Breast epithelium (tissue), 4 donors: Measurements from ENCODE around the gene ARHGAP30. TPM values are rescaled to one million over a fixed set of nuclear protein-coding genes. Genes with fewer than 3 reads are reported as not detected.
"Not testable (repeated sequence)": the region's sequence is repeated elsewhere in the genome, so short reads cannot be mapped to it uniquely, and the experiment has no call there.

Experiments used
- DNase-seq, 2 donors: peaks; one replicate each; pipeline ENCODE4 v3.0.0-alpha.2; 2019; ENCODE audit warnings: low spot score in 2 of 2
- H3K27ac ChIP-seq, 2 donors: fragments of 200-600 bp; sonication (generic) in 1 of 2; one replicate each; pipeline ENCODE4 v1.5.1; 2016 to 2019; ENCODE audit warnings: mild to moderate bottlenecking in 1 of 2
- H3K27me3 ChIP-seq, 2 donors: fragments of 200-600 bp; sonication (generic) in 1 of 2; one replicate each; pipeline versions ENCODE4 v1.5.1 to v1.6.0; 2017 to 2019; ENCODE audit warnings: control low read depth in 1 of 2, mild to moderate bottlenecking in 1 of 2
- H3K36me3 ChIP-seq: fragments of 200-600 bp; one replicate; pipeline ENCODE4 v1.5.1; 2019
- H3K4me1 ChIP-seq, 2 donors: fragments of 200-600 bp; sonication (generic); one replicate each; pipeline ENCODE4 v1.5.1; 2016 to 2019; ENCODE audit warnings: control low read depth in 1 of 2
- H3K4me3 ChIP-seq, 3 donors: fragments of 200-600 bp; sonication (generic); 1 replicate in 2 of 3; 2 replicates in 1 of 3; pipeline ENCODE4 v1.5.1; 2016 to 2019; ENCODE audit warnings: mild to moderate bottlenecking in 3 of 3, moderate library complexity in 2 of 3
- H3K9me3 ChIP-seq, 2 donors: fragments of 200-600 bp; sonication (generic) in 1 of 2; one replicate each; pipeline ENCODE4 v1.5.1; 2016 to 2019; ENCODE audit warnings: control low read depth in 1 of 2
- POLR2A ChIP-seq: fragments of 450-650 bp; IDR thresholded peaks from one replicate; pipeline ENCODE4 v1.6.1; 2016; ENCODE audit warnings: antibody characterized with exemption, mild to moderate bottlenecking, moderate library complexity
- POLR2AphosphoS5 ChIP-seq, 3 donors: sonication (generic); formaldehyde crosslinking; IDR thresholded peaks; one replicate each; pipeline ENCODE4 v1.6.1; 2017; ENCODE audit warnings: antibody characterized with exemption in 3 of 3
- intact Hi-C: fragments of 100-400 bp; cut with DNase I; formaldehyde crosslinking; loops from one replicate; pipeline ENCODE4 v1.15.1; 2023; ENCODE audit warnings: low total_unique reads
- total RNA-seq, 3 donors: library from RNA; depleted of rRNA; stranded (reverse); fragments of >200 nt; gene quantifications; one replicate each; pipeline ENCODE4 v1.1.0, GENCODE V29; 2016
- TF ChIP-seq, protein P1 (sequence below), 3 donors: fragments of 450-650 bp; IDR thresholded peaks; one replicate each; pipeline ENCODE4 v1.5.1; 2016 to 2017; ENCODE audit warnings: antibody characterized with exemption in 3 of 3, mild to moderate bottlenecking in 3 of 3, moderate library complexity in 3 of 3

ARHGAP30 gene
- total RNA-seq, 3 donors from 2014 or later: 5.2 to 16.5 (median 7.9) TPM

DNA sequence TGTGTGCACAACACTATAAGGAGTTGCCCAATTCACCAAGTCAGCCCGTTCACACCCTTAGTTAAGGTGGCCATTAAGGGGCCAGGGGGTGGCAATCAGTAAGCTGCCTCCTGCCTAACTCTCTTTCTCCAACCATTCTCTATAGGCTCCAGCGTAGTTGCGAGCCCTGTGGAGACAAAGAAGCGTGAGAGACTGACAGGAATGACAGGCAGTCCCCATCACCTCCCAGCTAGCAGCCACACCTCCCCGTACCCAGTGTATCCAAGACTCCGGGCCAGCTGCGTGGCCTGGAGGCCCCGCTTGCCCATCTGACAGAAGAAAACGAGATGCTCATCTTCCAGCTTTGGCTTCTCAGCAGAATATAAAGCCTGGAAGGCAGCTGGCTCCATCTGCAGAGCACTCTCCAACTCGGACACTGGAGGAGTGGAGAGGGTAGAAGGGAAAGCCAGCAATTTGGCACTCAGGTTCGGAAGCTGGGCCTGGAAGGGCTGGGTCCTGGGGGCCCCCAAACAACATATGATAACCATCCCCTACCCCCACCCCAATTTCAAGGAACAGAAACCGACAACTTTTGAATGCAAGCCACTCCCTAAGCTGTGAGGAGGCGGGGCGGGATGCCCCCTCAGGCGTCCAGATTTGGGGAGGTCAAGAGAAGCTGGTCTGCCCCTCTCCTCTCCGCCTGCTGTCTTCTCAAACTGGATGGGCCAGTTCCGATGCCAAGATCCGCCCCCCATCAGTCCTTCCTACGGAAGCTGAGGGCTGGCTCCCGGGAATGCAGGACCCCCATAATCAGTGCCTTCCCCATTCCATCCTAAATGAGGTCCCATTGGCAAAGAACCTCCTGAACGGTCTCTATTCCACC, 31.8 kb downstream of the ARHGAP30 start:
- Histone ChIP-seq H3K4me1 (no peaks in the 10 kb centered on the region), H3K27me3 (no peaks in the 10 kb centered on the region), H3K36me3 (no peaks in the 10 kb centered on the region), H3K9me3 (no peaks in the 10 kb centered on the region), H3K4me3 (peak overlapping the region; percentile 54 to 83 (median 79)), H3K27ac (peak overlapping the region; percentile 88 to 91)
- intact Hi-C loops: no loop called here
- peak; percentile 59 to 70 for DNase-seq
- TF ChIP-seq, protein P1, sequence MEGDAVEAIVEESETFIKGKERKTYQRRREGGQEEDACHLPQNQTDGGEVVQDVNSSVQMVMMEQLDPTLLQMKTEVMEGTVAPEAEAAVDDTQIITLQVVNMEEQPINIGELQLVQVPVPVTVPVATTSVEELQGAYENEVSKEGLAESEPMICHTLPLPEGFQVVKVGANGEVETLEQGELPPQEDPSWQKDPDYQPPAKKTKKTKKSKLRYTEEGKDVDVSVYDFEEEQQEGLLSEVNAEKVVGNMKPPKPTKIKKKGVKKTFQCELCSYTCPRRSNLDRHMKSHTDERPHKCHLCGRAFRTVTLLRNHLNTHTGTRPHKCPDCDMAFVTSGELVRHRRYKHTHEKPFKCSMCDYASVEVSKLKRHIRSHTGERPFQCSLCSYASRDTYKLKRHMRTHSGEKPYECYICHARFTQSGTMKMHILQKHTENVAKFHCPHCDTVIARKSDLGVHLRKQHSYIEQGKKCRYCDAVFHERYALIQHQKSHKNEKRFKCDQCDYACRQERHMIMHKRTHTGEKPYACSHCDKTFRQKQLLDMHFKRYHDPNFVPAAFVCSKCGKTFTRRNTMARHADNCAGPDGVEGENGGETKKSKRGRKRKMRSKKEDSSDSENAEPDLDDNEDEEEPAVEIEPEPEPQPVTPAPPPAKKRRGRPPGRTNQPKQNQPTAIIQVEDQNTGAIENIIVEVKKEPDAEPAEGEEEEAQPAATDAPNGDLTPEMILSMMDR (IDR thresholded peaks at IDR 0.05): no peak
- no peak for TF ChIP-seq POLR2A
- TF ChIP-seq POLR2AphosphoS5 (IDR thresholded peaks at IDR 0.05): no peak

DNA sequence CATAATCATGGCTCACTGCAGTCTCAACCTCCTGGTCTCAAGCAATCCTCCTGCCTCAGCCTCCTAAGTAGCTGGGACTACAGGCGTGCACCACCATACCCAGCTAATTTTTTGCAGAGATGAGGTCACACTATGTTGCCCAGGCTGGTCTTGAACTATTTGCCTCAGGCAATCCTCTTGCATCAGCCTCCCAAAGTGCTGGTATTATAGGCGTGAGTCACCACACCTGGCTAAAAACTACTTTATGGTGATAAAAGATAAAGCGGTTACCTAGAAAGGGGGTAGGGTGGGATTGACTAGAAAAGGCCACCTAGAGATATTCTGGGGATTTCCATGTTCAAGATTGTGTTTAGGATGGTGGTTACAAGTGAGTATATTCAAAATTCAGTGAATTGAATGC, 35.9 kb downstream of the ARHGAP30 start:
- intact Hi-C loops: no loop called here
- H3K4me1 ChIP-seq: no peaks in the 10 kb centered on the region
- DNase-seq: no peak
- no peak overlapping the region for H3K4me3 ChIP-seq
- no peaks in the 10 kb centered on the region for H3K9me3 ChIP-seq
- H3K27ac ChIP-seq: no peak overlapping the region
- no peaks in the 10 kb centered on the region for H3K36me3 ChIP-seq
- no peak for TF ChIP-seq POLR2AphosphoS5 (IDR thresholded peaks at IDR 0.05)
- no peak for TF ChIP-seq POLR2A
- TF ChIP-seq, protein P1 (IDR thresholded peaks at IDR 0.05): no peak
- H3K27me3 ChIP-seq: no peaks in the 10 kb centered on the region

DNA sequence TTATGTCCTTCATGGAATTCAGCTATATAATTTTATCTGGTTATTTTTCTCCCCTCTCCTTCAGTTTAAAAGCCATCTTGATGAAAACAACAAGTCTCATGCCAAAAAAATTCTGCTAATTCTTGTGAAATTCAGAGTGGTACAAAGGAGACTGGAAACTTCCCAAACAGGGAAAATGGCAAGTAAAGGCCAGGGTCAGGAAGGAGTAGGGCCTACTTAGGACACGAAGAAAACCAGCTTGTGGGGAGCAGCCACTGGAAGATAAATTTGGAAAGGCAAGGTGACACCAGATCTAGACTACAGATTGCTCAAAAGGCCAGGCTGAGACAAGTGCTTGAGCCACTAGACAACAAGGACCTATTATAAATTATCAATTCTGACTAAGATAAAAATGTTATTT, 37.3 kb downstream of the ARHGAP30 start:
- H3K36me3 ChIP-seq: no peaks in the 10 kb centered on the region
- no peak overlapping the region for H3K4me3 ChIP-seq
- no peak for DNase-seq
- no peaks in the 10 kb centered on the region for H3K4me1 ChIP-seq
- H3K27ac ChIP-seq: peak overlapping the region; percentile 41 to 43
- no peak for TF ChIP-seq POLR2AphosphoS5 (IDR thresholded peaks at IDR 0.05)
- TF ChIP-seq POLR2A: no peak
- TF ChIP-seq, protein P1 (IDR thresholded peaks at IDR 0.05): no peak
- no peaks in the 10 kb centered on the region for H3K9me3 ChIP-seq
- intact Hi-C loops: no loop called here
- H3K27me3 ChIP-seq: no peaks in the 10 kb centered on the region

DNA sequence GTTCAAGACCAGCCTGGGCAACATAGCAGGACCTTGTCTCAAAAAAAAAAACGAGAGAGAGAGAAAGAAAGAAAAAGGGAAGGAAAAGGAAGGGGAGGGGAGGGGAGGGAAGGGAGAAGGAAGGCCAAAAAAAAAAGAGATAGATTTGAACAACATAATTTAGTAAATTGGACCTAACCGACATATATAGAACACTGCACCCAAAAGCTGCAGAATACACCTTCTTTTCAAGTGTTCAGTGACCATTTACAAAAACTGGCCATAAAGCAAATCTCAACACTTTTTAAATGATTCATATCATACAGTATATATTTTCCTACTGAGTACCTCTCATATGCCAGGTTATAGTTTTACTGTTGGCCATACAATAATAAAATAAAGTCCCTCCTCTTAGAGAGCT, 37.8 kb downstream of the ARHGAP30 start:
- H3K4me3 ChIP-seq: no peak overlapping the region
- H3K4me1 ChIP-seq: no peaks in the 10 kb centered on the region
- TF ChIP-seq, protein P1 (IDR thresholded peaks at IDR 0.05): no peak
- TF ChIP-seq POLR2A (no peak), POLR2AphosphoS5 (IDR thresholded peaks at IDR 0.05) (no peak)
- H3K9me3 ChIP-seq: no peaks in the 10 kb centered on the region
- no peak for DNase-seq
- intact Hi-C loops: no loop called here
- H3K27ac ChIP-seq: no peak overlapping the region
- no peaks in the 10 kb centered on the region for H3K27me3 ChIP-seq
- no peaks in the 10 kb centered on the region for H3K36me3 ChIP-seq

DNA sequence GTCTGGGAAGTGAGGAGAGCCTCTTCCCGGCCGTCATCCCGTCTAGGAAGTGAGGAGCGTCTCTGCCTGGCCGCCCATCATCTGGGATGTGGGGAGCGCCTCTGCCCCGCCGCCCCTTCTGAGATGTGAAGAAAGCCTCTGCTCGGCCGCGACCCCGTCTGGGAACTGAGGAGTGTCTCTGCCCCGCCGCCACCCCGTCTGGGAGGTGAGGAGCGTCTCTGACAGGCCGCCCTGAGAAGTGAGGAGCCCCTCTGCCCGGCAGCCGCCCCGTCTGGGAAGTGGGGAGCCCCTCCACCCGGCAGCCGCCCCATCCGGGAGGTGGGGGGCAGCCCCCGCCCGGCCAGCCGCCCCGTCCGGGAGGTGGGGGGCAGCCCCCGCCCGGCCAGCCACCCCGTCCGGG, 40.2 kb downstream of the ARHGAP30 start:
- H3K9me3 ChIP-seq, H3K27me3 ChIP-seq, H3K4me1 ChIP-seq, H3K4me3 ChIP-seq, H3K36me3 ChIP-seq, intact Hi-C loops, H3K27ac ChIP-seq, DNase-seq: not testable (repeated sequence)

DNA sequence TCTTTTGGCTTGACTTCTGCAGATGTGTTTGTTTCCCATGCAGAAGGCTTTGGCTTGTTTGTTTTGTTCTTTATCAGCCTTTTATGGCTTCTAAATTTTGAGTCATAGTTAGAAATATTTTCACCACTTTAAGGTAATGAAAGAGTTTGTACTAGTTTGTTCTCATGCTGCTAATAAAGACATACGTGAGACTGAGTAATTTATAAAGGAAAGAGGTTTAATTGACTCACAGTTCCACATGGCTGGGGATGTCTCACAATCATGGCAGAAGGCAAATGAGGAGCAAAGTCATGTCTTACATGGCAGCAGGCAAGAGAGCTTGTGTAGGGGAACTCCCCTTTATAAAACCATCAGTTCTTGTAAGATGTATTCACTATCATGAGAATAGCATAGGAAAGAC, 42.7 kb downstream of the ARHGAP30 start:
- H3K27me3 ChIP-seq, H3K9me3 ChIP-seq, H3K27ac ChIP-seq, H3K4me3 ChIP-seq, H3K36me3 ChIP-seq, H3K4me1 ChIP-seq, intact Hi-C loops, DNase-seq: not testable (repeated sequence)

DNA sequence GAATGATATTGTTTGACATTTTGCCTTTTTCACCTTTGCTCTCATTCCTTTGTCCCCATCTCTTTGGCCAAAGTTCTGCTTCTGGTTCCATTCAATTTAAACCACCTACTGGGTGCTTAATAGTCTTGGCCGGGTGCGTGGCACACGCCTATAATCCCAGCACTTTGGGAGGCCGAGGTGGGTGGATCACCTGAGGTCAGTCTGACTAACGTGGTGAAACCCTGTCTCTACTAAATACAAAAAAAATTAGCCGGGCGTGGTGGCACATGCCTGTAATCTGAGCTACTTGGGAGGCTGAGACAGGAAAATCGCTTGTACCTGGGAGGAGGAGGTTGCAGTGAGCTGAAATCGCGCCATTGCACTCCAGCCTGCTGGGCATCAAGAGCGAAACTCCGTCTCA, 47.3 kb downstream of the ARHGAP30 start:
- intact Hi-C loops, H3K9me3 ChIP-seq, H3K27ac ChIP-seq, H3K27me3 ChIP-seq, DNase-seq, H3K4me3 ChIP-seq, H3K36me3 ChIP-seq: not testable (repeated sequence)
- H3K4me1 ChIP-seq: peaks cover 0 to 16% of the 10 kb centered on the region in 2 donors
